A549 (cell line): ENCODE measurements around the gene CBFA2T3. TPM values are rescaled to one million over a fixed set of nuclear protein-coding genes. Genes with fewer than 3 reads are reported as not detected.
A peak's percentile ranks its signal among the peaks of the same experiment; 100 is the strongest.
"Not testable (repeated sequence)": the region's sequence is repeated elsewhere in the genome, so short reads cannot be mapped to it uniquely, and the experiment has no call there.

Experiments used
- ATAC-seq, 2 experiments: fragments of 200-7000 bp in 1 of 2; fragments of >200 bp in 1 of 2; cut with Nextera tagmentation in 1 of 2; cut with Tn5 transposase in 1 of 2; 3 replicates each; pipeline versions ENCODE4 v1.8.0 to v1.9.1; 2018 to 2020; ENCODE audit warnings: mild to moderate bottlenecking in 1 of 2, moderate library complexity in 1 of 2
- CTCF ChIA-PET: fragments of 300-600 bp; sonication (Branson Sonifier 250); formaldehyde crosslinking; extraction: SDS; loops from one replicate; lab custom pipeline; 2021; ENCODE audit warnings: antibody characterized with exemption, inconsistent platforms; lab: Yijun Ruan, JAX
- POLR2A ChIA-PET: fragments of 350-600 bp; formaldehyde crosslinking; extraction: SDS; loops from one replicate; lab custom pipeline; 2021; ENCODE audit warnings: antibody characterized with exemption, inconsistent platforms; lab: Yijun Ruan, JAX
- DNase-seq, 2 experiments: peaks; one replicate each; pipeline versions ENCODE4 v3.0.0 to v3.0.0-alpha.2; 2011 to 2016; ENCODE audit warnings: low read depth in 1 of 2, low spot score in 1 of 2
- FAIRE-seq: peaks from 2 replicates; lab custom pipeline; 2011; peaks lifted over from hg19 to GRCh38; lab: Jason Lieb, UNC
- H3K27ac ChIP-seq, 2 experiments: fragments of >200 bp; sonication (Bioruptor Twin); formaldehyde crosslinking; 3 replicates each; pipeline ENCODE4 v1.5.1; 2016 to 2017
- H3K4me1 ChIP-seq: fragments of >200 bp; sonication (Bioruptor Twin); formaldehyde crosslinking; 3 replicates; pipeline ENCODE4 v1.6.1; 2016
- H3K4me2 ChIP-seq: fragments of >200 bp; sonication (Bioruptor Twin); formaldehyde crosslinking; 3 replicates; pipeline ENCODE4 v1.6.1; 2016
- H3K4me3 ChIP-seq: fragments of >200 bp; sonication (Bioruptor Twin); formaldehyde crosslinking; 3 replicates; pipeline ENCODE4 v1.5.1; 2016
- H3K9me3 ChIP-seq: fragments of >200 bp; sonication (Bioruptor Twin); formaldehyde crosslinking; 3 replicates; pipeline ENCODE4 v1.6.1; 2016
- ATOH8 ChIP-seq: fragments of 250-450 bp; sonication (Bioruptor Pico); IDR thresholded peaks from 2 replicates; pipeline ENCODE4 v1.5.0; 2020; ENCODE audit warnings: low read depth, mild to moderate bottlenecking, moderate library complexity
- CTCF ChIP-seq: fragments of >200 bp; sonication (Bioruptor Twin); formaldehyde crosslinking; IDR thresholded peaks from 3 replicates; pipeline ENCODE4 v1.5.1; 2016
- E2F6 ChIP-seq: IDR thresholded peaks from 2 replicates; pipeline ENCODE4 v1.6.1; 2012; ENCODE audit warnings: low read depth, borderline replicate concordance
- EHMT2 ChIP-seq: fragments of 200-600 bp; sonication (generic); IDR thresholded peaks from 2 replicates; pipeline ENCODE4 v1.6.1; 2016; ENCODE audit warnings: antibody characterized with exemption, low read depth, mild to moderate bottlenecking, moderate library complexity
- JUNB ChIP-seq: fragments of >200 bp; sonication (Bioruptor Twin); formaldehyde crosslinking; IDR thresholded peaks from 2 replicates; pipeline ENCODE4 v1.6.1; 2016
- PBX3 ChIP-seq: IDR thresholded peaks from 2 replicates; pipeline ENCODE4 v1.6.1; 2012
- POLR2A ChIP-seq: IDR thresholded peaks from 2 replicates; pipeline ENCODE4 v1.6.1; 2012; ENCODE audit warnings: mild to moderate bottlenecking, low read length
- USF2 ChIP-seq: fragments of 450-650 bp; IDR thresholded peaks from 2 replicates; pipeline ENCODE4 v1.6.1; 2014; ENCODE audit warnings: antibody characterized with exemption
- WGBS: methylation state at CpG from one replicate; pipeline ENCODE4 v1.1.6; 2017; ENCODE audit errors: missing lambda C conversion rate; 5-methylcytosine and 5-hydroxymethylcytosine counted together
- polyA plus RNA-seq, 4 experiments: library from polyadenylated mRNA; depleted of rRNA in 3 of 4; stranded (reverse); fragments of >200 nt; fragmentation: RNase III in 1 of 4; extraction: RNeasy Plus Mini Kit Qiagen cat#74134 plus additional on column Dnase treatment in 1 of 4; gene quantifications; 2 replicates in 3 of 4; 3 replicates in 1 of 4; pipeline ENCODE4 v1.2.3, GENCODE V29; 2011 to 2017

The CBFA2T3 gene
- polyA plus RNA-seq, 2 of the 4 experiments (the other 2 are of a cell fraction) = 0.08 TPM; not detected in 1

- FAIRE-seq = no peak
These were observed 27.3 kb upstream of the CBFA2T3 start for GRCh38 chr16:89004209-89004831.

GRCh38 chr16:89003831-89004208 lies 26.8 kb upstream of the CBFA2T3 start:
- no peak for TF ChIP-seq JUNB
- POLR2A ChIA-PET = no interaction called here
- Histone ChIP-seq H3K4me1 (no peaks in the 10 kb centered on the region), H3K9me3 (peaks cover 22% of the 10 kb centered on the region), H3K4me3 (no peak overlapping the region), H3K27ac (no peak overlapping the region), H3K4me2 (no peak overlapping the region; the same call in 2 of the 3 replicates)
- DNase-seq = no peak
- 35% methylated on average over 11 of the region's 11 CpGs for WGBS
- CTCF ChIA-PET = no interaction called here
- no peak for FAIRE-seq
- peak in 1 of 2 experiments; percentile 7; a peak in 2 of 6 replicates for ATAC-seq

More at GRCh38 chr16:89004209-89004831, 27.3 kb upstream of the CBFA2T3 start:
- H3K4me1 ChIP-seq = no peaks in the 10 kb centered on the region
- ATAC-seq (peak in 1 of 2 experiments; percentile 58; a peak in 3 of 6 replicates), DNase-seq (no peak)
- peaks cover 17% of the 10 kb centered on the region for H3K9me3 ChIP-seq
- no peak overlapping the region for H3K4me2 ChIP-seq
- no peak overlapping the region for H3K27ac ChIP-seq
- TF ChIP-seq PBX3 (no peak), E2F6 (0 out of 2 replicates have a peak, but pooled peaks have one; percentile 28), ATOH8 (CRISPR knock-in tag) (no peak), CTCF (no peak), EHMT2 (no peak)
- POLR2A ChIA-PET = no interaction called here
- 53% methylated on average over 34 of the region's 34 CpGs for WGBS
- CTCF ChIA-PET = interaction anchor here (1.0 kb wide), 1 partner anchor 162 kb away, joined by 3 read pairs; no protein-coding TSS in a partner anchor
- H3K4me3 ChIP-seq = no peak overlapping the region

GRCh38 chr16:89002851-89003830 lies 26.1 kb upstream of the CBFA2T3 start:
- no peaks in the 10 kb centered on the region for H3K4me1 ChIP-seq
- TF ChIP-seq USF2 = peak; percentile 39; the same call in 1 of the 2 replicates
- TF ChIP-seq POLR2A = no peak
- peaks cover 28% of the 10 kb centered on the region for H3K9me3 ChIP-seq
- no peak for FAIRE-seq
- H3K4me3 ChIP-seq = no peak overlapping the region
- CTCF ChIA-PET = no interaction called here
- peak overlapping the region; percentile 28; the same call in 2 of the 3 replicates for H3K4me2 ChIP-seq
- no peak overlapping the region for H3K27ac ChIP-seq
- POLR2A ChIA-PET = no interaction called here
- peak; percentile 16 to 35; a peak in 3 of 6 replicates for ATAC-seq
- 24% methylated on average over 11 of the region's 47 CpGs for WGBS
- no peak for DNase-seq

GRCh38 chr16:89002081-89002480 lies 25.1 kb upstream of the CBFA2T3 start:
- DNase-seq, POLR2A ChIA-PET, CTCF ChIA-PET, ATAC-seq, H3K4me2 ChIP-seq, FAIRE-seq, H3K4me3 ChIP-seq, H3K27ac ChIP-seq, H3K4me1 ChIP-seq: not testable (repeated sequence)
- peaks cover 39% of the 10 kb centered on the region for H3K9me3 ChIP-seq
- whole genome bisulfite sequencing = no CpG with 5 or more reads among the region's 19 CpGs
